ENCODE data around the gene TMC6.

Gene TMC6

DNA sequence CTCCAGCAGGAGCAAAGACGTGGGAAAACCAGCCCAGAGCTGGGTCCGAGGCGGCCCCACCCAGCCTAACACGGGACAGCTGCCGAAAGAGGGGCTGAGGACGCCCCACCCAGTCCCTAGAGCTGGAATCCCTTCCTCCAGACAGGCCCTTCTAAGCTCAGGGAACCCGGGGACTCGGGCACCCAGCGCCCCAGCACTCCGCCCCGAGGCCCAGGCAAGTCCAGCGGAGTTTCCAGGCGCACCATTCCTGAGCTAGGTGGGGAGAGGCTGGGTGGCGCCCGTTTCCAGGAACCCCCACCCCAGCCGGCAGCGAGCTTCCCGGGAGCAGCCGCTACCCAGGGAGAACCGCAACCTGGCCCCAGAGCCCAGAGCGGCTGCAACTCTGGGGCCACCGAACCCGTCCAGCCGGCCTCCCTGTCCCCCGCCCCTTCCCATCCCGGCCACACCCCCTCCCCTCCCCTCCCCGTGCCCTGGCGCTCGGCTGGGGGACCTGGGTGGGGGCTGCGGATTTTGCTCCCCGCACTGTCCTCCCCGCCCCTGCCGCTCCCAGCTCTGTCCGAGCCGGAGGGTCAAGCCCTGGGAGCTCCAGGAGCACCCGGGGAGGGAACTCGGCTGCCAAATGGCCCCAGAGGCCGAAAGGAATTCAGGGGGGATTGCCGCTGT is 536 bp downstream of the TMC6 start:
- DNase-seq (no peak), ATAC-seq (ENCODE audit: insufficient read depth, low read depth) (no peak)
- Histone ChIP-seq H3K79me2 (ENCODE audit: insufficient read depth, low read length) (peaks cover 12% of the 10 kb centered on the region), H4K20me1 (ENCODE audit: insufficient read depth, low read length) (peaks cover 7% of the 10 kb centered on the region; the same call in 1 of the 2 replicates), H3K4me1 (ENCODE audit: insufficient read depth, low read length) (peaks cover 74% of the 10 kb centered on the region), H3K9me3 (ENCODE audit: insufficient read depth, low read length, severe bottlenecking) (no peaks in the 10 kb centered on the region), H2AFZ (ENCODE audit: low read depth, low read length) (peak overlapping the region; percentile 76), H3K27ac (ENCODE audit: low read length) (peak overlapping the region; percentile 45), H3K4me3 (ENCODE audit: low read depth in 1 of 2, low read length in 2 of 2) (peak overlapping the region; percentile 35 to 71; a peak in 3 of 4 replicates), H3K9ac (ENCODE audit: low read depth, low read length) (peak overlapping the region; percentile 70), H3K36me3 (ENCODE audit: insufficient read depth, low read length) (peaks cover 15% of the 10 kb centered on the region), H3K4me2 (ENCODE audit: insufficient read depth, low read length) (peak overlapping the region; percentile 94), H3K27me3 (ENCODE audit: insufficient read depth, low read length, poor library complexity) (no peaks in the 10 kb centered on the region)
- TF ChIP-seq, protein P1, sequence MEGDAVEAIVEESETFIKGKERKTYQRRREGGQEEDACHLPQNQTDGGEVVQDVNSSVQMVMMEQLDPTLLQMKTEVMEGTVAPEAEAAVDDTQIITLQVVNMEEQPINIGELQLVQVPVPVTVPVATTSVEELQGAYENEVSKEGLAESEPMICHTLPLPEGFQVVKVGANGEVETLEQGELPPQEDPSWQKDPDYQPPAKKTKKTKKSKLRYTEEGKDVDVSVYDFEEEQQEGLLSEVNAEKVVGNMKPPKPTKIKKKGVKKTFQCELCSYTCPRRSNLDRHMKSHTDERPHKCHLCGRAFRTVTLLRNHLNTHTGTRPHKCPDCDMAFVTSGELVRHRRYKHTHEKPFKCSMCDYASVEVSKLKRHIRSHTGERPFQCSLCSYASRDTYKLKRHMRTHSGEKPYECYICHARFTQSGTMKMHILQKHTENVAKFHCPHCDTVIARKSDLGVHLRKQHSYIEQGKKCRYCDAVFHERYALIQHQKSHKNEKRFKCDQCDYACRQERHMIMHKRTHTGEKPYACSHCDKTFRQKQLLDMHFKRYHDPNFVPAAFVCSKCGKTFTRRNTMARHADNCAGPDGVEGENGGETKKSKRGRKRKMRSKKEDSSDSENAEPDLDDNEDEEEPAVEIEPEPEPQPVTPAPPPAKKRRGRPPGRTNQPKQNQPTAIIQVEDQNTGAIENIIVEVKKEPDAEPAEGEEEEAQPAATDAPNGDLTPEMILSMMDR (IDR thresholded peaks at IDR 0.05; ENCODE audit: borderline replicate concordance, extremely low read depth, low read length, poor library complexity, severe bottlenecking) = no peak
- TF ChIP-seq EZH2 (IDR thresholded peaks at IDR 0.05; ENCODE audit: borderline replicate concordance, low read depth, low read length, severe bottlenecking) = no peak

DNA sequence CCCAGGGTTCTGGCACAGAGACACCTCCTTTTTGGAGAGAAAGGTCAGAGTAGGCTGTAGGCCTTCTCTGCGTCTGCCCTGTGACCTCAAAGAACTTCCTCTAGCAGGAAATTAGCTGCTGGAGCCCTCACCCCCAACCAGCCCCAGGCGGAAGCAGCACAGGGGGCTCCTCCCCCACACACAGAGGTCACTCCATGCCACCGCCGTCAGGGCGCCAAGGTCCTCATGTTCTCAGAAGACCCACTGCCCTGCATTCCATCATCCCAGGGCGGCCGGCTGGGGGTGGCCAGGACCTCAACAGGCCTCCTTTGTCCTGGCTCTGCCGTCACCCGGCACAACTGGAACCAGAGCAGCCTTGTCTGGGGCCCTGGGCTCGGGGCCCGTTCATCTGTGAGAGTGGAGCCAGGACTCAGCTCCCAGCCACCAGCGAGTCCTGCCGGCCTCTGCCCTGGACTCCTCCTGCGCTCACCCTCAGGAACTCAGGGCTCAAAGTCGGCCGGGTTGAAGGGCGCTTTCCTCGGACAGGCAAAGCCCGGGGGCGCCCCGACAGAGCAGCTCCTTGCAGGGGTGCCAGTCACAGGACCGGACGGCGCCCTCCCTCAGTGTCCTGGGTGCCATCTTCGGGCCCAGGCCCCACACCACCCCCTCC is 1.2 kb downstream of the TMC6 start:
- Histone ChIP-seq H4K20me1 (ENCODE audit: insufficient read depth, low read length) (peaks cover under 1% of the 10 kb centered on the region; the same call in 1 of the 2 replicates), H3K36me3 (ENCODE audit: insufficient read depth, low read length) (peaks cover 15% of the 10 kb centered on the region), H2AFZ (ENCODE audit: low read depth, low read length) (no peak overlapping the region), H3K4me1 (ENCODE audit: insufficient read depth, low read length) (peaks cover 74% of the 10 kb centered on the region), H3K4me2 (ENCODE audit: insufficient read depth, low read length) (peak overlapping the region; percentile 94), H3K27me3 (ENCODE audit: insufficient read depth, low read length, poor library complexity) (no peaks in the 10 kb centered on the region), H3K4me3 (ENCODE audit: low read depth in 1 of 2, low read length in 2 of 2) (peak overlapping the region in 1 of 2 experiments; percentile 71; a peak in 3 of 4 replicates), H3K9me3 (ENCODE audit: insufficient read depth, low read length, severe bottlenecking) (no peaks in the 10 kb centered on the region), H3K27ac (ENCODE audit: low read length) (peak overlapping the region; percentile 60), H3K79me2 (ENCODE audit: insufficient read depth, low read length) (peaks cover 9% of the 10 kb centered on the region), H3K9ac (ENCODE audit: low read depth, low read length) (peak overlapping the region; percentile 70)
- ATAC-seq (ENCODE audit: insufficient read depth, low read depth) = no peak
- DNase-seq = peak; percentile 66
- TF ChIP-seq EZH2 (IDR thresholded peaks at IDR 0.05; ENCODE audit: borderline replicate concordance, low read depth, low read length, severe bottlenecking) = no peak
- TF ChIP-seq, protein P1 (IDR thresholded peaks at IDR 0.05; ENCODE audit: borderline replicate concordance, extremely low read depth, low read length, poor library complexity, severe bottlenecking) = no peak

DNA sequence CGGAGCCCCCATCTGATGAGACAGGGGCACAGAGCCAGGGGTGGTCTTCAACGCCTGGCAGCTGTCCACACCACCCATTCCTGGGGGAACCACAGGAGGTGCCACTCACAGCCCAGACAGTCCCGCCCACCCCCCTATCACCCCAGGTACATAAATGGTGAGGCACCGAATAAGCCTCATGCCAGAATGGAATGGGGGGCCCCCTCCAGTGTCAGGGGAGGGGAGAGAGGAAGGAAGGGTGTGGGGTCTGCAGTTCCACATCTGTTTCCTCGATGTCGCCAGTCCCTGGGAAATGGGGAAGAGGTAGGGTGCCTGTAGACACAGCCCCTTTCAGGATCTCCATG is 1.7 kb downstream of the TMC6 start:
- Histone ChIP-seq H3K27ac (ENCODE audit: low read length) (peak overlapping the region; percentile 60), H4K20me1 (ENCODE audit: insufficient read depth, low read length) (no peaks in the 10 kb centered on the region), H3K4me1 (ENCODE audit: insufficient read depth, low read length) (peaks cover 74% of the 10 kb centered on the region), H3K36me3 (ENCODE audit: insufficient read depth, low read length) (peaks cover 17% of the 10 kb centered on the region), H3K79me2 (ENCODE audit: insufficient read depth, low read length) (peaks cover 9% of the 10 kb centered on the region), H3K9me3 (ENCODE audit: insufficient read depth, low read length, severe bottlenecking) (no peaks in the 10 kb centered on the region), H3K4me3 (ENCODE audit: low read depth in 1 of 2, low read length in 2 of 2) (0 out of 4 replicates have a peak overlapping the region, but pooled peaks of 1 of the 2 experiments have one; percentile 71), H3K9ac (ENCODE audit: low read depth, low read length) (peak overlapping the region; percentile 70; the same call in 1 of the 2 replicates), H2AFZ (ENCODE audit: low read depth, low read length) (no peak overlapping the region), H3K27me3 (ENCODE audit: insufficient read depth, low read length, poor library complexity) (no peaks in the 10 kb centered on the region), H3K4me2 (ENCODE audit: insufficient read depth, low read length) (peak overlapping the region; percentile 94)
- ATAC-seq (ENCODE audit: insufficient read depth, low read depth) (no peak), DNase-seq (no peak)
- no peak for TF ChIP-seq EZH2 (IDR thresholded peaks at IDR 0.05; ENCODE audit: borderline replicate concordance, low read depth, low read length, severe bottlenecking)
- TF ChIP-seq, protein P1 (IDR thresholded peaks at IDR 0.05; ENCODE audit: borderline replicate concordance, extremely low read depth, low read length, poor library complexity, severe bottlenecking) = no peak

All from DND-41 (cell line).